22Rv1 (cell line): ENCODE data around the gene FBXO30.

Source experiments
- CTCF ChIP-seq: fragments of 450-650 bp; IDR thresholded peaks from 2 replicates; pipeline ENCODE4 v1.5.1; 2017; ENCODE audit warnings: mild to moderate bottlenecking
- ZFX ChIP-seq: fragments of 450-650 bp; IDR thresholded peaks from 2 replicates; pipeline ENCODE4 v1.6.1; 2017; ENCODE audit warnings: antibody characterized with exemption, borderline replicate concordance

- TF ChIP-seq CTCF (no peak), ZFX (no peak)
Observed at GRCh38 chr6:145842693-145843546, 28.3 kb upstream of the FBXO30 start.
